Activated CD4-positive, alpha-beta T cell treated with anti-CD3 and anti-CD28 coated beads for 1 hour (primary cell): ENCODE measurements around the gene RAB22A.
"Not testable (repeated sequence)": the region's sequence is repeated elsewhere in the genome, so short reads cannot be mapped to it uniquely, and the experiment has no call there.

Source experiments
- DNase-seq: peaks from one replicate; pipeline ENCODE4 v3.0.0-alpha.2; 2020

RAB22A gene

GRCh38 chr20:58352468-58352867 is 43.0 kb downstream of the RAB22A start:
- no peak for DNase-seq

GRCh38 chr20:58359441-58359840 is 49.9 kb downstream of the RAB22A start:
- DNase-seq = no peak

GRCh38 chr20:58360936-58361335 is 51.4 kb downstream of the RAB22A start:
- no peak for DNase-seq

- no peak for DNase-seq
Measured at GRCh38 chr20:58361481-58362205, 52.1 kb downstream of the RAB22A start.

GRCh38 chr20:58362206-58362516 is 52.6 kb downstream of the RAB22A start:
- no peak for DNase-seq

GRCh38 chr20:58362970-58363369 is 53.5 kb downstream of the RAB22A start:
- DNase-seq = no peak

- no peak for DNase-seq
Measured at GRCh38 chr20:58366866-58367265, 57.4 kb downstream of the RAB22A start.

- DNase-seq = no peak
Measured at GRCh38 chr20:58372806-58373205, 63.3 kb downstream of the RAB22A start.

GRCh38 chr20:58373296-58373695 is 63.8 kb downstream of the RAB22A start:
- DNase-seq = not testable (repeated sequence)

GRCh38 chr20:58374027-58374850 is 64.7 kb downstream of the RAB22A start:
- no peak for DNase-seq

GRCh38 chr20:58374906-58375758 is 65.6 kb downstream of the RAB22A start:
- DNase-seq = no peak

GRCh38 chr20:58375759-58376352 is 66.3 kb downstream of the RAB22A start:
- DNase-seq = no peak

- DNase-seq = no peak
Measured at GRCh38 chr20:58377017-58377416, 67.5 kb downstream of the RAB22A start.

GRCh38 chr20:58377766-58378401 is 68.4 kb downstream of the RAB22A start:
- no peak for DNase-seq

- DNase-seq = no peak
Measured at GRCh38 chr20:58378704-58379103, 69.2 kb downstream of the RAB22A start.

GRCh38 chr20:58381627-58382026 is 72.1 kb downstream of the RAB22A start:
- no peak for DNase-seq

GRCh38 chr20:58382096-58382495 is 72.6 kb downstream of the RAB22A start:
- no peak for DNase-seq

GRCh38 chr20:58384821-58385220 is 75.3 kb downstream of the RAB22A start:
- DNase-seq = no peak

GRCh38 chr20:58388028-58388601 is 78.6 kb downstream of the RAB22A start:
- no peak for DNase-seq

GRCh38 chr20:58388882-58389323 is 79.4 kb downstream of the RAB22A start, which contains the start of gene VAPB:
TSS of gene VAPB (plus strand) at chr20:58389229. CDS start at chr20:58389460, 231 bp downstream.
- peak; percentile 98 for DNase-seq

GRCh38 chr20:58389324-58389967 is 79.9 kb downstream of the RAB22A start:
- peak; percentile 12 for DNase-seq
